ENCODE results near the gene AQP5. TPM values are rescaled to one million over a fixed set of nuclear protein-coding genes. Genes with fewer than 3 reads are reported as not detected.
A peak's percentile ranks its signal among the peaks of the same experiment; 100 is the strongest.

AQP5 gene
- total and polyA plus RNA-seq, 2 donors from 2014 or later = 0.91 to 0.99 TPM

DNA sequence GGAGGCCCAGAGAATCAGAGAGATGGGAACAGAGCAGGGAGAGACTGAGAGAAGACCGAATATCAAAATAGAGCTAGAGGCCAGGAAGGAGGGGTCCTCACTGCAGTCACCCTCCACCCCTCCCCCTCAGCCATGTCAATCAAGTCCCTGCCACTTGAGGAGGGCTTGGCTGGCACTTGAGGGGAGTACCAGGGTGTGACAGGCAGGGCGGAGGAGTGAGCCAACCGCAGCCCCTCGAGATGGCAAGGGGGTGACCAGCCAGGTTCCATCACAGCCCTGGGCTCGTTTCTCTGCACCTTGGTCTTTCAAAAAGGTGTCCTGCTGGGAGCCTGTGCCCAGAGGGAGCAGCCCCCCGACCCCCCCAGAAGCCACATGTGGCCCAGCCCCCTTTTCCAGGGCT, 4.2 kb downstream of the AQP5 start:
- peaks cover 1% of the 10 kb centered on the region for H3K27me3 ChIP-seq (ENCODE audit: control insufficient read depth, insufficient read depth, low read length)
- intact Hi-C loops (cut with DNase I) = loop anchor here (5.0 kb wide), 1 partner anchor 86 kb away; no protein-coding TSS in a partner anchor
- DNase-seq = peak in 1 of 5 donors; percentile 59
- TF ChIP-seq, protein P1, sequence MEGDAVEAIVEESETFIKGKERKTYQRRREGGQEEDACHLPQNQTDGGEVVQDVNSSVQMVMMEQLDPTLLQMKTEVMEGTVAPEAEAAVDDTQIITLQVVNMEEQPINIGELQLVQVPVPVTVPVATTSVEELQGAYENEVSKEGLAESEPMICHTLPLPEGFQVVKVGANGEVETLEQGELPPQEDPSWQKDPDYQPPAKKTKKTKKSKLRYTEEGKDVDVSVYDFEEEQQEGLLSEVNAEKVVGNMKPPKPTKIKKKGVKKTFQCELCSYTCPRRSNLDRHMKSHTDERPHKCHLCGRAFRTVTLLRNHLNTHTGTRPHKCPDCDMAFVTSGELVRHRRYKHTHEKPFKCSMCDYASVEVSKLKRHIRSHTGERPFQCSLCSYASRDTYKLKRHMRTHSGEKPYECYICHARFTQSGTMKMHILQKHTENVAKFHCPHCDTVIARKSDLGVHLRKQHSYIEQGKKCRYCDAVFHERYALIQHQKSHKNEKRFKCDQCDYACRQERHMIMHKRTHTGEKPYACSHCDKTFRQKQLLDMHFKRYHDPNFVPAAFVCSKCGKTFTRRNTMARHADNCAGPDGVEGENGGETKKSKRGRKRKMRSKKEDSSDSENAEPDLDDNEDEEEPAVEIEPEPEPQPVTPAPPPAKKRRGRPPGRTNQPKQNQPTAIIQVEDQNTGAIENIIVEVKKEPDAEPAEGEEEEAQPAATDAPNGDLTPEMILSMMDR (IDR thresholded peaks at IDR 0.05; ENCODE audit: borderline replicate concordance, extremely low read depth, insufficient read depth) = no peak
- FAIRE-seq = no peak
- no peaks in the 10 kb centered on the region for H3K36me3 ChIP-seq (ENCODE audit: control insufficient read depth in 2 of 3, insufficient read depth in 3 of 3, low read length in 3 of 3)
- H3K9ac ChIP-seq (ENCODE audit: low read length in 3 of 3) = no peak overlapping the region
- H3K9me3 ChIP-seq (ENCODE audit: control insufficient read depth in 2 of 3, insufficient read depth in 1 of 3, low read length in 3 of 3) = no peaks in the 10 kb centered on the region
- peaks cover 0 to 12% (median 8%) of the 10 kb centered on the region in 3 donors for H3K4me1 ChIP-seq (ENCODE audit: control insufficient read depth in 2 of 3, insufficient read depth in 2 of 3, low read depth in 1 of 3, low read length in 3 of 3)
- no peak overlapping the region for H3K4me3 ChIP-seq (ENCODE audit: low read length in 3 of 3)
- no peak overlapping the region for H3K27ac ChIP-seq (ENCODE audit: low read depth in 2 of 2, low read length in 2 of 2)

DNA sequence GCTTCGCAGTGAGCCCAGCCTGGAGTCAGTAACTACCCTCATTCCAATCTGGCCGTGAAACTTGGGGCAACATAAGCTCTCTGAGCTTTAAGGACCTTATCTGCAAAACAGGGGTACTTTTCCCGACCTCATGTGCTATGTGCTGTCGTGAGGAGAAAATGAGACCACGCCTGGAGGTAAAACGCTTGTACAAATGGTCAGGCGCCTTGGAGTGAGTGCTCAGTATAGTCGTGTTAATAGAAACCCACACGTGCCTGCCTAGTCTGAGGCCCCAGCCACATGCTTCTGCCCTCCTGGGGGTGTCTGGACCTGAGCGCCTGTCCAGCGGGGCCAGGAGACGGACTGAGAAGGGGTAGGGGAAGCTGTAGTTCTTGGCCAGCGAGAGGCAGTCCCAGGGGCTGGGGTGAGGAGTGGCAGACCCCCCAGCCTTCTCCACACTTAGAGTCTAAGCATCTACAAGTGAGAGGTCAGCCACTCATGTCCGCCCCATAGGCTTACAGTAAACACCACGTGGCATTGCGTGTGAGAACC, 4.9 kb downstream of the AQP5 start:
- H3K27me3 ChIP-seq (ENCODE audit: control insufficient read depth, insufficient read depth, low read length) = no peaks in the 10 kb centered on the region
- no peak overlapping the region for H3K27ac ChIP-seq (ENCODE audit: low read depth in 2 of 2, low read length in 2 of 2)
- TF ChIP-seq, protein P1 (IDR thresholded peaks at IDR 0.05; ENCODE audit: borderline replicate concordance, extremely low read depth, insufficient read depth) = no peak
- H3K36me3 ChIP-seq (ENCODE audit: control insufficient read depth in 2 of 3, insufficient read depth in 3 of 3, low read length in 3 of 3) = no peaks in the 10 kb centered on the region
- peaks cover 0 to 12% (median 8%) of the 10 kb centered on the region in 3 donors for H3K4me1 ChIP-seq (ENCODE audit: control insufficient read depth in 2 of 3, insufficient read depth in 2 of 3, low read depth in 1 of 3, low read length in 3 of 3)
- H3K9ac ChIP-seq (ENCODE audit: low read length in 3 of 3) = no peak overlapping the region
- H3K9me3 ChIP-seq (ENCODE audit: control insufficient read depth in 2 of 3, insufficient read depth in 1 of 3, low read length in 3 of 3) = no peaks in the 10 kb centered on the region
- FAIRE-seq (no peak), DNase-seq (no peak)
- no peak overlapping the region for H3K4me3 ChIP-seq (ENCODE audit: low read length in 3 of 3)
- intact Hi-C loops (cut with DNase I) = loop anchor here (5.0 kb wide), 1 partner anchor 86 kb away; no protein-coding TSS in a partner anchor

DNA sequence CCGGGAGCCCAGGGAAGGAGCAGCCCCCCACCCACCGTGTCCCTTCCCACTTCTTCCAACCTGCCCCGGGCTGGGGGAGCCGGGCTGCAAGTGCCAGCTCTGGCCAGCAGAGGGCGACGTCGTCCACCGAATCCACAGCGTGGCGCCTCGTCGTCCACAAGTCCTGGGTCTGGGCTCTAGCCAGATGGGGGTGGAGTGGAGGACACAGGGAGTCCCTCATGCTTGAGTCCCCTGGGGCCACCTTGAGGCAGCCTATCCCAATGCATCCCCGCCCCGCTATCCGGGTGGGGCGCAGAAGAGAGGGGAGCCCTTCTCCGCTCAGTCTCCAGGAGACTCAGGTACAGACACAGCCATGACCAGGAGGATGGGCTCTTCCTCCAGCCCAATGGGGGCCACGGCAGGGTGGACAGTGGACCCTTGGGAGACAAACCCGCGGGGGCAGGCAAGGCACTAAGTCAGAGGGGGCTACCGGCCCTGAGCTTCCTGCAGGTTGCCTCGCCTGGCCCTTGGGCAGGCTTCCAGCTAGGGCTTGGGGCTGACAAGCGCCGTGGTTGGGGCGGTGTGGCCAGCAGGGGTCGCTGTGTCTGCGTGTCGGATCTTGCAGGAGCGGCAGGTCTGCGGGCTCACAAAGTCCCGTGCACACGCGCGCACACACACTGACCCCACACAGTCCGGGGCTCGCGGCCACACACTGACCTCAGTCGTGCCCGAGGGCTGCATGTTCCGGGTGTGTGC, 5.5 kb downstream of the AQP5 start:
- Histone ChIP-seq H3K36me3 (ENCODE audit: control insufficient read depth in 2 of 3, insufficient read depth in 3 of 3, low read length in 3 of 3) (no peaks in the 10 kb centered on the region), H3K4me3 (ENCODE audit: low read length in 3 of 3) (peak overlapping the region in 2 of 3 donors; percentile 51 to 52), H3K4me1 (ENCODE audit: control insufficient read depth in 2 of 3, insufficient read depth in 2 of 3, low read depth in 1 of 3, low read length in 3 of 3) (peaks cover 0 to 12% (median 8%) of the 10 kb centered on the region in 3 donors), H3K9me3 (ENCODE audit: control insufficient read depth in 2 of 3, insufficient read depth in 1 of 3, low read length in 3 of 3) (no peaks in the 10 kb centered on the region), H3K27me3 (ENCODE audit: control insufficient read depth, insufficient read depth, low read length) (no peaks in the 10 kb centered on the region), H3K9ac (ENCODE audit: low read length in 3 of 3) (no peak overlapping the region), H3K27ac (ENCODE audit: low read depth in 2 of 2, low read length in 2 of 2) (no peak overlapping the region)
- TF ChIP-seq, protein P1 (IDR thresholded peaks at IDR 0.05; ENCODE audit: borderline replicate concordance, extremely low read depth, insufficient read depth) = peak; percentile 99
- intact Hi-C loops (cut with DNase I) = loop anchor here (5.0 kb wide), 1 partner anchor 85 kb away; no protein-coding TSS in a partner anchor
- no peak for FAIRE-seq
- peak; percentile 91 to 96 (median 93) for DNase-seq
